ENCODE results near the gene TSKU. TPM values are rescaled to one million over a fixed set of nuclear protein-coding genes. Genes with fewer than 3 reads are reported as not detected.

The TSKU gene
- polyA plus RNA-seq, 3 donors: 19.9 to 32.0 (median 24.5) TPM

- no peak for DNase-seq (ENCODE audit: extremely low read depth in 1 of 11, low read depth in 9 of 11, low spot score in 4 of 11)
Observed at GRCh38 chr11:76747153-76747914, 35.8 kb upstream of the TSKU start.

GRCh38 chr11:76747915-76748860, 35.0 kb upstream of the TSKU start:
- DNase-seq (ENCODE audit: extremely low read depth in 1 of 11, low read depth in 9 of 11, low spot score in 4 of 11): no peak

GRCh38 chr11:76748948-76749347, 34.2 kb upstream of the TSKU start:
- DNase-seq (ENCODE audit: extremely low read depth in 1 of 11, low read depth in 9 of 11, low spot score in 4 of 11): no peak

- no peak for DNase-seq (ENCODE audit: extremely low read depth in 1 of 11, low read depth in 9 of 11, low spot score in 4 of 11)
Observed at GRCh38 chr11:76750067-76750466, 33.1 kb upstream of the TSKU start.

GRCh38 chr11:76750746-76751145, 32.4 kb upstream of the TSKU start:
- no peak for DNase-seq (ENCODE audit: extremely low read depth in 1 of 11, low read depth in 9 of 11, low spot score in 4 of 11)

GRCh38 chr11:76752321-76753143, 30.6 kb upstream of the TSKU start:
- no peak for DNase-seq (ENCODE audit: extremely low read depth in 1 of 11, low read depth in 9 of 11, low spot score in 4 of 11)

GRCh38 chr11:76753449-76753848, 29.7 kb upstream of the TSKU start:
- no peak for DNase-seq (ENCODE audit: extremely low read depth in 1 of 11, low read depth in 9 of 11, low spot score in 4 of 11)

GRCh38 chr11:76753950-76754349, 29.2 kb upstream of the TSKU start:
- DNase-seq (ENCODE audit: extremely low read depth in 1 of 11, low read depth in 9 of 11, low spot score in 4 of 11): no peak

GRCh38 chr11:76756341-76756741, 26.8 kb upstream of the TSKU start:
- no peak for DNase-seq (ENCODE audit: extremely low read depth in 1 of 11, low read depth in 9 of 11, low spot score in 4 of 11)

- no peak for DNase-seq (ENCODE audit: extremely low read depth in 1 of 11, low read depth in 9 of 11, low spot score in 4 of 11)
Observed at GRCh38 chr11:76758311-76758710, 24.8 kb upstream of the TSKU start.

- DNase-seq (ENCODE audit: extremely low read depth in 1 of 11, low read depth in 9 of 11, low spot score in 4 of 11): no peak
Observed at GRCh38 chr11:76759092-76759491, 24.1 kb upstream of the TSKU start.

GRCh38 chr11:76759517-76759916, 23.6 kb upstream of the TSKU start:
- no peak for DNase-seq (ENCODE audit: extremely low read depth in 1 of 11, low read depth in 9 of 11, low spot score in 4 of 11)

GRCh38 chr11:76760236-76760635, 22.9 kb upstream of the TSKU start:
- no peak for DNase-seq (ENCODE audit: extremely low read depth in 1 of 11, low read depth in 9 of 11, low spot score in 4 of 11)

- DNase-seq (ENCODE audit: extremely low read depth in 1 of 11, low read depth in 9 of 11, low spot score in 4 of 11): no peak
Observed at GRCh38 chr11:76761718-76762355, 21.3 kb upstream of the TSKU start.

GRCh38 chr11:76762356-76762752, 20.8 kb upstream of the TSKU start:
- DNase-seq (ENCODE audit: extremely low read depth in 1 of 11, low read depth in 9 of 11, low spot score in 4 of 11): no peak

GRCh38 chr11:76762867-76763572, 20.1 kb upstream of the TSKU start:
- no peak for DNase-seq (ENCODE audit: extremely low read depth in 1 of 11, low read depth in 9 of 11, low spot score in 4 of 11)

- DNase-seq (ENCODE audit: extremely low read depth in 1 of 11, low read depth in 9 of 11, low spot score in 4 of 11): no peak
Observed at GRCh38 chr11:76763573-76764346, 19.4 kb upstream of the TSKU start.

Data from renal cortex interstitium (tissue), 11 donors.